Measurements from ENCODE around the gene WWOX.

DNA sequence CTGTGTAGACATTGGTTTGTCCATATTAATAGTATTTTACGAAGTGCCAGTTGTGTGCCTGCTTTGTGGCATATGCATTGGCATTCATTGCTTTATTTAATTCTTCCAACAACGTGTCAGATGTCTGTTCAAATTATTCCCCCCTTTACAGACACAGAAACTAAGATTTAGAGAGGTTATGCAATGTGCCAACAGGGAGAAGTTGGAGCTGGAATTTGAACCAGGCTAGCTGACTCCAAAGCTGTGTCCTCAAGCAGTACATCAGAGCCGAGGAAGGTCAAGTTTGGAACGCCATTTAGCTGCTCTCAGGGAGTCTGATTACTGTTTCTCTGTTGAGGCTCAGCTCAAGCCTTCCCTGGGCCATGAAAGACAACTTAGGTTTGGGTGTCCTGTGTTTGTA lies 232.3 kb downstream of the WWOX start:
- no peak for TF ChIP-seq GATA2 (IDR thresholded peaks at IDR 0.05; ENCODE audit: insufficient read depth, insufficient read length, low read depth, low read length)
- TF ChIP-seq POLR2A (IDR thresholded peaks at IDR 0.05; ENCODE audit: low read depth, low read length): no peak
